Psoas muscle (tissue), 8 donors: Measurements from ENCODE around the gene IZUMO1. TPM values are rescaled to one million over a fixed set of nuclear protein-coding genes. Genes with fewer than 3 reads are reported as not detected.

ENCODE experiments used
- ATAC-seq, 4 donors: fragments of 200-7000 bp; cut with Tn5 transposase; one replicate each; pipeline ENCODE4 v1.9.1; 2020; ENCODE audit warnings: moderate library complexity in 3 of 4, mild to moderate bottlenecking in 2 of 4
- DNase-seq, 2 donors: peaks; one replicate each; pipeline ENCODE4 v3.0.0-alpha.2; 2020
- H3K27ac ChIP-seq: fragments of 200-600 bp; one replicate; pipeline ENCODE4 v1.8.0; 2022
- H3K27me3 ChIP-seq, 3 donors: fragments of 200-600 bp in 1 of 3; one replicate each; pipeline versions ENCODE4 v1.6.1 to v1.8.0; 2013 to 2022; ENCODE audit warnings: low read length in 2 of 3, mild to moderate bottlenecking in 2 of 3, moderate library complexity in 1 of 3; ENCODE audit not compliant: insufficient read depth in 3 of 3
- H3K36me3 ChIP-seq, 2 donors: fragments of 200-600 bp in 1 of 2; one replicate each; pipeline versions ENCODE4 v1.6.1 to v1.8.0; 2013 to 2022; ENCODE audit warnings: low read depth in 1 of 2, mild to moderate bottlenecking in 1 of 2, moderate library complexity in 1 of 2; ENCODE audit not compliant: insufficient read depth in 1 of 2
- H3K4me1 ChIP-seq: fragments of 200-600 bp; one replicate; pipeline ENCODE4 v1.8.0; 2022
- H3K4me3 ChIP-seq: fragments of 200-600 bp; one replicate; pipeline ENCODE4 v1.8.0; 2022; ENCODE audit warnings: mild to moderate bottlenecking
- H3K9me3 ChIP-seq: fragments of 200-600 bp; one replicate; pipeline ENCODE4 v1.8.0; 2022
- WGBS, 3 donors: extraction: QIAGEN DNeasy Blood & Tissue Kit; methylation state at CpG; one replicate each; pipeline versions ENCODE4 v1.1.6 to v1.1.7; 2013; 5-methylcytosine and 5-hydroxymethylcytosine counted together
- intact Hi-C, 2 donors: fragments of 100-400 bp; cut with DNase I; formaldehyde crosslinking; loops; one replicate each; pipeline versions ENCODE4 v1.11.0 to v1.14.2; 2022
- polyA plus RNA-seq, 3 donors: library from polyadenylated mRNA; stranded (reverse); fragments of 200-250 nt; gene quantifications; one replicate each; pipeline ENCODE4 v1.2.3, GENCODE V29; 2013
- total RNA-seq, 4 donors: library from RNA; stranded (reverse); fragmentation: NEBNext Ultra II Directional in 2 of 4; extraction: Animal tissue kit (Norgen Biotek cat#: 25700) in 2 of 4; gene quantifications; one replicate each; pipeline versions ENCODE4 v1.2.1 to v1.2.4, GENCODE V29; 2021 to 2023
- TF ChIP-seq, protein P1 (sequence below): fragments of 200-600 bp; IDR thresholded peaks from one replicate; pipeline ENCODE4 v1.8.0; 2022; ENCODE audit warnings: antibody characterized with exemption
- donor health status: healthy with polysubstance abuse.
- donor health status: DM: no; HTN: no; CAD: no; lungs with moderate emphysema.
- donor health status: Bipolar disorder and iron deficiency.
- donor health status: healthy.
- donor health status: DM: yes; HTN: yes; CAD: no.
- donor health status: DM: no; HTN: no; CAD: no.
- donor health status: DM: no; HTN: no; CAD: no.
- donor health status: DM: yes; HTN: yes; CAD: no.

Gene IZUMO1
- total and polyA plus RNA-seq, 7 donors, result 0.18 to 0.76 (median 0.36) TPM; not detected in 2

DNA sequence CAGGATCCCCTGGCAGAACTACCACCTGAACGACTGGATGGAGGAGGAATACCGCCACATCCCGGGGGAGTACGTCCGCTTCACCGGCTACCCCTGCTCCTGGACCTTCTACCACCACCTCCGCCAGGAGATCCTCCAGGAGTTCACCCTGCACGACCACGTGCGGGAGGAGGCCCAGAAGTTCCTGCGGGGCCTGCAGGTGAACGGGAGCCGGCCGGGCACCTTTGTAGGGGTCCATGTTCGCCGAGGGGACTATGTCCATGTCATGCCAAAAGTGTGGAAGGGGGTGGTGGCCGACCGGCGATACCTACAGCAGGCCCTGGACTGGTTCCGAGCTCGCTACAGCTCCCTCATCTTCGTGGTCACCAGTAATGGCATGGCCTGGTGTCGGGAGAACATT is 43.4 kb downstream of the IZUMO1 start:
- no peaks in the 10 kb centered on the region for H3K9me3 ChIP-seq
- 94 to 96% (median 96%) methylated on average over 22 to 23 of the region's 23 CpGs for WGBS, 3 donors
- no peak overlapping the region for H3K4me3 ChIP-seq
- intact Hi-C loops, result no loop called here
- H3K27ac ChIP-seq, result no peak overlapping the region
- no peaks in the 10 kb centered on the region for H3K27me3 ChIP-seq
- ATAC-seq (no peak), DNase-seq (no peak)
- no peaks in the 10 kb centered on the region for H3K4me1 ChIP-seq
- TF ChIP-seq, protein P1, sequence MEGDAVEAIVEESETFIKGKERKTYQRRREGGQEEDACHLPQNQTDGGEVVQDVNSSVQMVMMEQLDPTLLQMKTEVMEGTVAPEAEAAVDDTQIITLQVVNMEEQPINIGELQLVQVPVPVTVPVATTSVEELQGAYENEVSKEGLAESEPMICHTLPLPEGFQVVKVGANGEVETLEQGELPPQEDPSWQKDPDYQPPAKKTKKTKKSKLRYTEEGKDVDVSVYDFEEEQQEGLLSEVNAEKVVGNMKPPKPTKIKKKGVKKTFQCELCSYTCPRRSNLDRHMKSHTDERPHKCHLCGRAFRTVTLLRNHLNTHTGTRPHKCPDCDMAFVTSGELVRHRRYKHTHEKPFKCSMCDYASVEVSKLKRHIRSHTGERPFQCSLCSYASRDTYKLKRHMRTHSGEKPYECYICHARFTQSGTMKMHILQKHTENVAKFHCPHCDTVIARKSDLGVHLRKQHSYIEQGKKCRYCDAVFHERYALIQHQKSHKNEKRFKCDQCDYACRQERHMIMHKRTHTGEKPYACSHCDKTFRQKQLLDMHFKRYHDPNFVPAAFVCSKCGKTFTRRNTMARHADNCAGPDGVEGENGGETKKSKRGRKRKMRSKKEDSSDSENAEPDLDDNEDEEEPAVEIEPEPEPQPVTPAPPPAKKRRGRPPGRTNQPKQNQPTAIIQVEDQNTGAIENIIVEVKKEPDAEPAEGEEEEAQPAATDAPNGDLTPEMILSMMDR, result no peak
- no peaks in the 10 kb centered on the region for H3K36me3 ChIP-seq

GRCh38 chr19:48702701-48703100 is 44.0 kb downstream of the IZUMO1 start:
- peaks cover 0 to 1% (median 0%) of the 10 kb centered on the region in 3 donors for H3K27me3 ChIP-seq
- no peaks in the 10 kb centered on the region for H3K9me3 ChIP-seq
- intact Hi-C loops, result no loop called here
- TF ChIP-seq, protein P1, result no peak
- ATAC-seq (no peak), DNase-seq (no peak)
- WGBS, 3 donors, result 91 to 93% (median 91%) methylated on average over 13 of the region's 13 CpGs
- no peaks in the 10 kb centered on the region for H3K36me3 ChIP-seq
- H3K27ac ChIP-seq, result no peak overlapping the region
- no peak overlapping the region for H3K4me3 ChIP-seq
- no peaks in the 10 kb centered on the region for H3K4me1 ChIP-seq

DNA sequence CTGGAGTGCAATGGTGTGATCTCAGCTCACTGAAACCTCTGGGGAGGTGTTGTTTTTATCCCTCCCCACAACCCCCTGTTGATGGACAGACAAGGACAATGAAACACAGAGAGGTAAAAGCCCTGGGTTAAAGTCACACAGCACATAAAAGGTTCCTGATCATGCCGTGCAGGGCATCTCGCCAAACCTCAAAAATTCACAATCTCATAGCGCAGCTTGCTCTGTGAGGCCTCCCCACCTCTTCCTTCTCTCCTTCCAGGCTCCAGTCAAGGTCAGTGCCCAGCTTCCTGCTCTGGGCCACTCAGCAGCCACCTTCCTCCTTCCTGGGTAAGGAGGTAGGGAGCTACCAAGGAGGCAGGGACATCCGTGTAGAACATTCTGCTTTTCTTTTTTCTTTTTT is 48.7 kb downstream of the IZUMO1 start:
- intact Hi-C loops, result no loop called here
- DNase-seq (no peak), ATAC-seq (no peak)
- H3K27me3 ChIP-seq, result peaks cover 0 to 17% (median 5%) of the 10 kb centered on the region in 3 donors
- no peak overlapping the region for H3K27ac ChIP-seq
- no peaks in the 10 kb centered on the region for H3K36me3 ChIP-seq
- H3K4me1 ChIP-seq, result no peaks in the 10 kb centered on the region
- H3K9me3 ChIP-seq, result no peaks in the 10 kb centered on the region
- WGBS, 3 donors, result 50 to 56% (median 53%) methylated on average over 4 of the region's 4 CpGs
- TF ChIP-seq, protein P1, result no peak
- no peak overlapping the region for H3K4me3 ChIP-seq

DNA sequence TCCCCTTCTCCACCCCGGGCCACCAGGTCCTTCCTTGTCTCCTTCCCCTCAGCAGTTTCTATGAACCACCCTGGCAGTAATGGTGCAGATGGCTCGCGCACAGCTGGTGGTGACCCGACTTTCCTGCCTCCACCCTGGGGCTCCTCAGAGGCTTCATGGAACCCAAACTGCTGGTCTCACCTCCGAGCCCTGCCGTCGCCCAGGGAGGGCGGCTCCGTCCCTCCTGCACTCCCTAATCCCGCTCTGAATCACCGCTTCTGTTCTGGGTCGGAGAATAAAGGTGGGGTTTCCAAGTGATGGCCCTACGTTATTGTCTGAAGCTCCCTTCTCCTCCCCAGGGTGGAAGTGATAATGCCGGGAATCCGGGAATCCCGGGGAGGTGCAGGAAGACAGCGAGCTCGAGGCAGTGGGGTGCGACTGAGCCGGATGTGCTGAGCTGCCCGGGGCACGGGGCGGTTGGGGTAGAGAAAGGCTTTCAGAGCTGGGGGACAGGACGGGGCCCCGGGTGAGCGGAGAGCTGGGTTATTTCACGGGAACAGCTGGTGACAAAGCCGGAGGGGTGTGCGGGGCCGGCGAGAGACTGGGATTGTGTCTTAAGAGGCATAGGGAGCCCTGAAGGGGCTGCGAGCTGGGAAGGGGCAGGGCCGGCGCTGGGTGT is 50.2 kb downstream of the IZUMO1 start:
- H3K4me1 ChIP-seq, result no peaks in the 10 kb centered on the region
- ATAC-seq (peak in 2 of 4 donors; percentile 21), DNase-seq (no peak)
- peaks cover 0 to 17% (median 5%) of the 10 kb centered on the region in 3 donors for H3K27me3 ChIP-seq
- intact Hi-C loops, result no loop called here
- WGBS, 3 donors, result 9 to 14% (median 13%) methylated on average over 30 to 34 of the region's 34 CpGs
- TF ChIP-seq, protein P1, result no peak
- no peak overlapping the region for H3K27ac ChIP-seq
- no peaks in the 10 kb centered on the region for H3K9me3 ChIP-seq
- H3K4me3 ChIP-seq, result peak overlapping the region; percentile 45
- H3K36me3 ChIP-seq, result no peaks in the 10 kb centered on the region
